K562 (cell line): Measurements from ENCODE around the gene TBX1. TPM values are rescaled to one million over a fixed set of nuclear protein-coding genes. Genes with fewer than 3 reads are reported as not detected.

Source experiments
- ATAC-seq: fragments of 200-7000 bp; cut with Tn5 transposase; 3 replicates; pipeline ENCODE4 v1.9.1; 2020; ENCODE audit warnings: moderate library complexity
- BruUV-seq: library from RNA; stranded (reverse); fragments of 400-500 nt; replicated peaks from 2 replicates; lab custom pipeline; 2021; lab: Mats Ljungman, UMichigan
- CTCF ChIA-PET: fragments of 300-600 bp; formaldehyde crosslinking; extraction: SDS; loops from one replicate; lab custom pipeline; 2021; ENCODE audit warnings: low intra/inter-chr PET ratio; lab: Yijun Ruan, JAX
- POLR2A ChIA-PET: fragments of 300-600, 350-650 bp; sonication (Branson Sonifier 250); formaldehyde crosslinking; extraction: SDS; loops from one replicate; lab custom pipeline; 2021; ENCODE audit warnings: antibody characterized with exemption, inconsistent platforms; lab: Yijun Ruan, JAX
- DNase-seq, 4 experiments: peaks; one replicate each; pipeline versions ENCODE4 v3.0.0 to v3.0.0-alpha.2; 2011 to 2018; ENCODE audit warnings: low spot score in 3 of 4, mixed read lengths in 3 of 4; ENCODE audit errors: extremely low read depth in 1 of 4
- FAIRE-seq: peaks from 2 replicates; lab custom pipeline; 2011; peaks lifted over from hg19 to GRCh38; lab: Jason Lieb, UNC
- H2AFZ ChIP-seq: 2 replicates; pipeline ENCODE4 v1.6.0; 2011; ENCODE audit warnings: low read depth, low read length, control low read depth, inconsistent platforms
- H3K27ac ChIP-seq: fragments of 200-600 bp; 3 replicates; pipeline ENCODE4 v1.8.0; 2011; ENCODE audit warnings: low read depth, mild to moderate bottlenecking, control low read depth, inconsistent platforms, low read length, moderate library complexity, mixed read lengths; ENCODE audit errors: extremely low read depth
- H3K27me3 ChIP-seq, 2 experiments: fragments of 300-600 bp in 1 of 2; 2 replicates in 1 of 2; 3 replicates in 1 of 2; pipeline versions ENCODE4 v1.6.0 to v1.8.0; 2011; ENCODE audit warnings: inconsistent platforms in 2 of 2, low read length in 2 of 2, mild to moderate bottlenecking in 1 of 2, mixed read lengths in 1 of 2, moderate library complexity in 1 of 2; ENCODE audit not compliant: control insufficient read depth in 2 of 2, insufficient read depth in 2 of 2
- H3K36me3 ChIP-seq: fragments of 300-600 bp; 3 replicates; pipeline ENCODE4 v1.8.0; 2011; ENCODE audit warnings: mild to moderate bottlenecking, low read length, inconsistent platforms; ENCODE audit not compliant: control insufficient read depth, insufficient read depth
- H3K4me1 ChIP-seq, 2 experiments: fragments of 200-600 bp in 1 of 2; replicated peaks in 1 of 2; 2 replicates in 1 of 2; 3 replicates in 1 of 2; pipeline versions ENCODE4 v1.5.1 to v1.8.0; 2011; ENCODE audit warnings: inconsistent platforms in 2 of 2, low read length in 2 of 2, mild to moderate bottlenecking in 1 of 2, mixed read lengths in 1 of 2, moderate library complexity in 1 of 2; ENCODE audit not compliant: control insufficient read depth in 2 of 2, insufficient read depth in 2 of 2
- H3K4me2 ChIP-seq: 2 replicates; pipeline ENCODE4 v1.6.1; 2011; ENCODE audit warnings: low read length, control low read depth, inconsistent platforms, mixed read lengths; ENCODE audit not compliant: insufficient read depth
- H3K4me3 ChIP-seq: fragments of 200-600 bp; sonication (generic), shearing (Covaris generic); 2 replicates; pipeline ENCODE4 v1.5.1; 2016; ENCODE audit warnings: control low read depth, inconsistent platforms
- H3K79me2 ChIP-seq: fragments of 200-600 bp; 3 replicates; pipeline ENCODE4 v1.8.0; 2011; ENCODE audit warnings: low read length, inconsistent platforms; ENCODE audit not compliant: control insufficient read depth, insufficient read depth
- H3K9ac ChIP-seq, 2 experiments: 2 replicates each; pipeline versions ENCODE4 v1.6.0 to v1.6.1; 2011; ENCODE audit warnings: low read depth in 2 of 2, low read length in 2 of 2, control low read depth in 1 of 2, inconsistent platforms in 1 of 2, mild to moderate bottlenecking in 1 of 2, mixed read lengths in 1 of 2; ENCODE audit not compliant: insufficient read depth in 1 of 2
- H3K9me1 ChIP-seq: one replicate; pipeline ENCODE4 v1.6.0; 2011; ENCODE audit warnings: inconsistent platforms, mild to moderate bottlenecking, low read length, moderate library complexity; ENCODE audit not compliant: control insufficient read depth, insufficient read depth
- H3K9me3 ChIP-seq: replicated peaks from 2 replicates; pipeline ENCODE4 v1.5.1; 2011; ENCODE audit warnings: low read depth, low read length, inconsistent platforms; ENCODE audit not compliant: control insufficient read depth, insufficient read depth
- H4K20me1 ChIP-seq: replicated peaks from 2 replicates; pipeline ENCODE4 v1.6.1; 2011; ENCODE audit warnings: low read length, inconsistent platforms, mixed read lengths; ENCODE audit not compliant: control insufficient read depth, insufficient read depth
- ATF7 ChIP-seq: fragments of 450-650 bp; IDR thresholded peaks from 2 replicates; pipeline ENCODE4 v1.7.1; 2014; ENCODE audit warnings: mild to moderate bottlenecking, moderate library complexity
- CHD2 ChIP-seq: IDR thresholded peaks from 2 replicates; pipeline ENCODE4 v1.6.1; 2011; ENCODE audit warnings: low read depth, low read length
- EGR1 ChIP-seq: fragments of 450-650 bp; conservative IDR thresholded peaks from 2 replicates; pipeline ENCODE4 v1.6.1; 2017; ENCODE audit warnings: mild to moderate bottlenecking
- ETV1 ChIP-seq: fragments of 450-650 bp; conservative IDR thresholded peaks from 2 replicates; pipeline ENCODE4 v1.6.1; 2016; ENCODE audit warnings: missing genetic modification characterization, control low read depth, low read depth, missing compliant biosample characterization
- KDM5B ChIP-seq: fragments of 200-600 bp; sonication (generic); IDR thresholded peaks from 2 replicates; pipeline ENCODE4 v1.6.1; 2012; ENCODE audit warnings: low read depth, mild to moderate bottlenecking, moderate library complexity, low read length, control low read depth, inconsistent platforms; ENCODE audit not compliant: insufficient replicate concordance
- KLF10 ChIP-seq: fragments of 250-450 bp; sonication (Bioruptor Pico); IDR thresholded peaks from 2 replicates; pipeline ENCODE4 v1.6.1; 2021; ENCODE audit warnings: matching md5 sums
- MED1 ChIP-seq: sonication (generic); formaldehyde crosslinking; IDR thresholded peaks from 2 replicates; pipeline ENCODE4 v1.8.1; 2023; ENCODE audit warnings: missing genetic modification reagents, borderline replicate concordance
- NUFIP1 ChIP-seq: fragments of 450-650 bp; IDR thresholded peaks from 2 replicates; pipeline ENCODE4 v1.6.1; 2018; ENCODE audit not compliant: partially characterized antibody
- PTTG1 ChIP-seq: fragments of 450-650 bp; IDR thresholded peaks from 2 replicates; pipeline ENCODE4 v1.6.1; 2016; ENCODE audit warnings: low read depth, mild to moderate bottlenecking, missing genetic modification characterization, missing compliant biosample characterization
- SIN3B ChIP-seq: fragments of 450-650 bp; IDR thresholded peaks from 2 replicates; pipeline ENCODE4 v1.6.1; 2017; ENCODE audit warnings: low read depth, mild to moderate bottlenecking, moderate library complexity
- SNIP1 ChIP-seq: fragments of 450-650 bp; IDR thresholded peaks from 2 replicates; pipeline ENCODE4 v1.7.1; 2017; ENCODE audit warnings: low read depth, mild to moderate bottlenecking
- SP1 ChIP-seq: sonication (generic); formaldehyde crosslinking; IDR thresholded peaks from 2 replicates; pipeline ENCODE4 v1.8.1; 2022; ENCODE audit warnings: mild to moderate bottlenecking, missing genetic modification reagents
- SRF ChIP-seq, 2 experiments: fragments of 250-450, 450-650 bp in 1 of 2; sonication (Bioruptor Pico) in 1 of 2; sonication (generic) in 1 of 2; formaldehyde crosslinking; IDR thresholded peaks; 2 replicates each; pipeline versions ENCODE4 v1.5.0 to v1.5.1; 2020 to 2022; ENCODE audit warnings: mild to moderate bottlenecking in 1 of 2, missing genetic modification reagents in 1 of 2
- ZKSCAN1 ChIP-seq: fragments of 150-350 bp; IDR thresholded peaks from 2 replicates; pipeline ENCODE4 v1.6.1; 2016; ENCODE audit warnings: low read depth, low read length
- ZNF217 ChIP-seq: sonication (generic); formaldehyde crosslinking; IDR thresholded peaks from 2 replicates; pipeline ENCODE4 v1.8.0; 2022; ENCODE audit warnings: mild to moderate bottlenecking, missing genetic modification reagents
- ZNF253 ChIP-seq: fragments of 250-450 bp; sonication (Bioruptor Pico); conservative IDR thresholded peaks from 2 replicates; pipeline ENCODE4 v1.6.1; 2021; ENCODE audit warnings: mild to moderate bottlenecking
- ZNF436 ChIP-seq: fragments of 250-450, 450-650 bp; sonication (Bioruptor Pico); formaldehyde crosslinking; IDR thresholded peaks from 2 replicates; pipeline ENCODE4 v1.7.0; 2020; ENCODE audit warnings: mild to moderate bottlenecking
- WGBS: fragments of 100-300 bp; shearing (Covaris generic); methylation state at CpG from one replicate; pipeline ENCODE4 v1.1.6; 2016; ENCODE audit warnings: low coverage, mixed read lengths; ENCODE audit not compliant: insufficient coverage; ENCODE audit errors: missing lambda C conversion rate; 5-methylcytosine and 5-hydroxymethylcytosine counted together
- in situ Hi-C: fragments of 300-500 bp; cut with MboI; formaldehyde crosslinking; loops from 4 replicates; pipeline ENCODE4 v1.15.0; 2018; ENCODE audit warnings: inconsistent platforms, mixed read lengths
- intact Hi-C: fragments of 100-400 bp; cut with micrococcal nuclease; formaldehyde crosslinking; loops from 2 replicates; pipeline ENCODE4 v1.14.2; 2022
- polyA plus RNA-seq, 8 experiments: library from polyadenylated mRNA; depleted of rRNA in 4 of 8; stranded (reverse) in 5 of 8; unstranded in 3 of 8; fragments of >200 nt; fragmentation: Nextera tagmentation in 2 of 8; fragmentation: Illumina TruSeq in 1 of 8; extraction: Ambion mirVana in 2 of 8; extraction: Trizol in 1 of 8; gene quantifications; 2 replicates each; pipeline versions ENCODE4 v1.2.1 to v1.2.3, GENCODE V29; 2011 to 2014; ENCODE audit warnings: inconsistent platforms in 1 of 8, missing spikeins in 1 of 8
- total RNA-seq, 7 experiments: library from RNA; depleted of rRNA in 6 of 7; stranded (reverse); fragments of >200 nt in 6 of 7; fragmentation: Illumina TruSeq in 2 of 7; extraction: Trizol in 2 of 7; gene quantifications; 2 replicates each; pipeline versions ENCODE4 v1.2.1 to v1.2.3, GENCODE V29; 2011 to 2021; ENCODE audit warnings: low replicate concordance in 1 of 7
- TF ChIP-seq, protein P1 (sequence below): sonication (generic); formaldehyde crosslinking; IDR thresholded peaks from 2 replicates; pipeline ENCODE4 v1.8.0; 2022; ENCODE audit warnings: missing genetic modification reagents, mild to moderate bottlenecking, borderline replicate concordance
- TF ChIP-seq, protein P2 (sequence below): sonication (generic); formaldehyde crosslinking; IDR thresholded peaks from 2 replicates; pipeline ENCODE4 v1.8.0; 2022; ENCODE audit warnings: mild to moderate bottlenecking, missing genetic modification reagents
- TF ChIP-seq, protein P3 (sequence below): fragments of 450-650 bp; formaldehyde crosslinking; conservative IDR thresholded peaks from 2 replicates; pipeline ENCODE4 v1.4.0; 2022; ENCODE audit warnings: mild to moderate bottlenecking, missing genetic modification characterization

TBX1 gene
- total and polyA plus RNA-seq, 9 of the 15 experiments (the other 6 are each of a cell fraction or from before 2014, with no cell fraction given): 0.07 to 35.0 (median 3.9) TPM

DNA sequence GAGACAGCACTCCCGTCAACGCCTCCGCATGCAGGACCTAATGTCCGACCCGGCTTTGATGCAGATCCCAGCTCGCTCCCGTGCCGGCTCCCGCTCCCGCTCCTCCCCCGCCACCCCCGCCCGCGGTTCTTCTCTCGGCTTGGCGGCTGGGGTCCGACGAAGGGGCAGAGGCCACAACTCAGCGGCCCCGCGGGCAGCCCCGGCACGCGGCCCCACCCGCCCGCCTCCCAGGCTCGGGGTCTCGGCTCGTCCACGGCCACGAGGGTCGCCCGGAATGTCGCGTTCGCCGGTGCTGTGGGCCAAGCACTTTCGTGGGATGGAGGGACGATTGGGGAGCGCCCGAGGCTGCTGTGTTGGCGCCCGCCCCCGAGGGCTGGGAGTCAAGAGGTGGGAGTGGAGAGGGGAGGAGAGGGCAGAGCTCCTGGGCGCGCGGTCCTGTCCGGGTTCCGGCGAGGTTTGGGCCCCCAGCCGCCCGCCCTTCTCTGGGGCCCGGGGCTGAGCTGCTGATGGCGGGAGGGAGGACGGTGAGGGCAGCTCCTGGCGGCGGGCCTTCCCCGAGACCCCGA lies 5.3 kb upstream of the TBX1 start:
- FAIRE-seq: no peak
- Histone ChIP-seq H3K27ac (no peak overlapping the region), H3K36me3 (no peaks in the 10 kb centered on the region), H2AFZ (no peak overlapping the region), H3K4me2 (no peak overlapping the region), H3K9me1 (peaks cover 2% of the 10 kb centered on the region), H3K4me3 (no peak overlapping the region), H3K9me3 (no peaks in the 10 kb centered on the region; the same call in 1 of the 2 replicates), H3K4me1 (peaks cover 17 to 80% of the 10 kb centered on the region in 2 experiments; a peak in 4 of 5 replicates), H4K20me1 (peaks cover 53% of the 10 kb centered on the region), H3K9ac (no peak overlapping the region; a peak in 1 of 4 replicates), H3K27me3 (peaks cover 54 to 87% of the 10 kb centered on the region in 2 experiments; a peak in 4 of 5 replicates), H3K79me2 (no peaks in the 10 kb centered on the region)
- BruUV-seq: no TSS peak
- intact Hi-C loops (loop anchor here (5.0 kb wide), 1 partner anchor 137 kb away; no protein-coding TSS in a partner anchor), in situ Hi-C loops (no loop called here)
- ChIA-PET CTCF (interaction anchor here (1.4 to 3.8 kb wide), 4 partner anchors 25 to 193 kb away, joined by 3 to 91 read pairs (median 12); no protein-coding TSS in a partner anchor), POLR2A (interaction anchor here (0.7 to 4.5 kb wide), 7 partner anchors 8 to 162 kb away, joined by 3 to 37 read pairs (median 6); no protein-coding TSS in a partner anchor)
- no peak for ATAC-seq
- DNase-seq: peak in 2 of 4 experiments; percentile 73 to 78
- WGBS: 15% methylated on average over 59 of the region's 59 CpGs
- TF ChIP-seq KDM5B (no peak), ZNF217 (CRISPR knock-in tag) (no peak), ZKSCAN1 (no peak), ETV1 (tag) (no peak), EGR1 (peak; percentile 85), NUFIP1 (no peak), SIN3B (no peak), SNIP1 (no peak), ZNF253 (no peak), ATF7 (no peak), MED1 (CRISPR knock-in tag) (no peak), SP1 (CRISPR knock-in tag) (no peak), KLF10 (CRISPR knock-in tag) (no peak), PTTG1 (no peak), SRF (CRISPR knock-in tag; IDR thresholded peaks at IDR 0.05) (no peak), ZNF436 (no peak), CHD2 (no peak)
- TF ChIP-seq, protein P1, sequence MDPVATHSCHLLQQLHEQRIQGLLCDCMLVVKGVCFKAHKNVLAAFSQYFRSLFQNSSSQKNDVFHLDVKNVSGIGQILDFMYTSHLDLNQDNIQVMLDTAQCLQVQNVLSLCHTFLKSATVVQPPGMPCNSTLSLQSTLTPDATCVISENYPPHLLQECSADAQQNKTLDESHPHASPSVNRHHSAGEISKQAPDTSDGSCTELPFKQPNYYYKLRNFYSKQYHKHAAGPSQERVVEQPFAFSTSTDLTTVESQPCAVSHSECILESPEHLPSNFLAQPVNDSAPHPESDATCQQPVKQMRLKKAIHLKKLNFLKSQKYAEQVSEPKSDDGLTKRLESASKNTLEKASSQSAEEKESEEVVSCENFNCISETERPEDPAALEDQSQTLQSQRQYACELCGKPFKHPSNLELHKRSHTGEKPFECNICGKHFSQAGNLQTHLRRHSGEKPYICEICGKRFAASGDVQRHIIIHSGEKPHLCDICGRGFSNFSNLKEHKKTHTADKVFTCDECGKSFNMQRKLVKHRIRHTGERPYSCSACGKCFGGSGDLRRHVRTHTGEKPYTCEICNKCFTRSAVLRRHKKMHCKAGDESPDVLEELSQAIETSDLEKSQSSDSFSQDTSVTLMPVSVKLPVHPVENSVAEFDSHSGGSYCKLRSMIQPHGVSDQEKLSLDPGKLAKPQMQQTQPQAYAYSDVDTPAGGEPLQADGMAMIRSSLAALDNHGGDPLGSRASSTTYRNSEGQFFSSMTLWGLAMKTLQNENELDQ (CRISPR knock-in tag): no peak
- TF ChIP-seq, protein P2, sequence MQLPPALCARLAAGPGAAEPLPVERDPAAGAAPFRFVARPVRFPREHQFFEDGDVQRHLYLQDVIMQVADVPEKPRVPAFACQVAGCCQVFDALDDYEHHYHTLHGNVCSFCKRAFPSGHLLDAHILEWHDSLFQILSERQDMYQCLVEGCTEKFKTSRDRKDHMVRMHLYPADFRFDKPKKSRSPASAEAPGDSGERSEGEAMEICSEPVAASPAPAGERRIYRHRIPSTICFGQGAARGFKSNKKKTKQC (CRISPR knock-in tag): no peak
- TF ChIP-seq, protein P3, sequence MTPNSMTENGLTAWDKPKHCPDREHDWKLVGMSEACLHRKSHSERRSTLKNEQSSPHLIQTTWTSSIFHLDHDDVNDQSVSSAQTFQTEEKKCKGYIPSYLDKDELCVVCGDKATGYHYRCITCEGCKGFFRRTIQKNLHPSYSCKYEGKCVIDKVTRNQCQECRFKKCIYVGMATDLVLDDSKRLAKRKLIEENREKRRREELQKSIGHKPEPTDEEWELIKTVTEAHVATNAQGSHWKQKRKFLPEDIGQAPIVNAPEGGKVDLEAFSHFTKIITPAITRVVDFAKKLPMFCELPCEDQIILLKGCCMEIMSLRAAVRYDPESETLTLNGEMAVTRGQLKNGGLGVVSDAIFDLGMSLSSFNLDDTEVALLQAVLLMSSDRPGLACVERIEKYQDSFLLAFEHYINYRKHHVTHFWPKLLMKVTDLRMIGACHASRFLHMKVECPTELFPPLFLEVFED (CRISPR knock-in tag): no peak
